Liver (tissue), 9 donors: ENCODE measurements around the gene MICALL1. TPM values are rescaled to one million over a fixed set of nuclear protein-coding genes. Genes with fewer than 3 reads are reported as not detected.

ENCODE experiments used
- DNase-seq: peaks from one replicate; pipeline ENCODE4 v3.0.0-alpha.2; 2017; ENCODE audit warnings: low spot score
- H3K27ac ChIP-seq, 2 donors: one replicate each; pipeline ENCODE4 v1.7.0; 2013; ENCODE audit warnings: inconsistent platforms in 2 of 2, low read length in 2 of 2, control low read depth in 1 of 2, low read depth in 1 of 2, mild to moderate bottlenecking in 1 of 2
- H3K27me3 ChIP-seq, 4 donors: one replicate each; pipeline versions ENCODE4 v1.6.1 to v1.7.0; 2013; ENCODE audit warnings: low read length in 3 of 4, inconsistent platforms in 1 of 4, mild to moderate bottlenecking in 1 of 4, moderate library complexity in 1 of 4; ENCODE audit not compliant: control insufficient read depth in 4 of 4, insufficient read depth in 4 of 4
- H3K36me3 ChIP-seq, 4 donors: one replicate each; pipeline versions ENCODE4 v1.6.1 to v1.7.0; 2013; ENCODE audit warnings: low read length in 3 of 4, mild to moderate bottlenecking in 3 of 4, low read depth in 1 of 4, moderate library complexity in 1 of 4; ENCODE audit not compliant: control insufficient read depth in 4 of 4, insufficient read depth in 3 of 4
- H3K4me1 ChIP-seq, 4 donors: one replicate each; pipeline versions ENCODE4 v1.6.1 to v1.7.0; 2013; ENCODE audit warnings: low read length in 3 of 4, mild to moderate bottlenecking in 3 of 4, moderate library complexity in 1 of 4; ENCODE audit not compliant: control insufficient read depth in 4 of 4, insufficient read depth in 4 of 4
- H3K4me3 ChIP-seq, 3 donors: one replicate each; pipeline versions ENCODE4 v1.6.1 to v1.7.0; 2013; ENCODE audit warnings: low read length in 3 of 3, control low read depth in 1 of 3, low read depth in 1 of 3, mild to moderate bottlenecking in 1 of 3
- H3K9ac ChIP-seq, 2 donors: one replicate each; pipeline ENCODE4 v1.7.0; 2013; ENCODE audit warnings: low read length in 2 of 2, mild to moderate bottlenecking in 2 of 2, moderate library complexity in 2 of 2, control low read depth in 1 of 2, low read depth in 1 of 2
- H3K9me3 ChIP-seq, 4 donors: one replicate each; pipeline versions ENCODE4 v1.6.1 to v1.7.0; 2013; ENCODE audit warnings: low read length in 3 of 4; ENCODE audit not compliant: control insufficient read depth in 4 of 4
- ATF3 ChIP-seq: IDR thresholded peaks from 2 replicates; pipeline ENCODE4 v1.6.1; 2016; ENCODE audit warnings: antibody characterized with exemption
- CTCF ChIP-seq: fragments of 150-350 bp; IDR thresholded peaks from 2 replicates; pipeline ENCODE4 v1.5.1; 2017; ENCODE audit warnings: improper control_type of control experiment, low read depth, low read length; ENCODE audit not compliant: missing input control
- FOXA1 ChIP-seq: IDR thresholded peaks from 2 replicates; pipeline ENCODE4 v1.6.1; 2016; ENCODE audit warnings: antibody characterized with exemption
- GABPA ChIP-seq, 2 donors: IDR thresholded peaks in 1 of 2; conservative IDR thresholded peaks in 1 of 2; 2 replicates each; pipeline ENCODE4 v1.6.1; 2016; ENCODE audit warnings: antibody characterized with exemption in 2 of 2, mild to moderate bottlenecking in 1 of 2, moderate library complexity in 1 of 2
- JUND ChIP-seq, 2 donors: IDR thresholded peaks; 2 replicates each; pipeline ENCODE4 v1.6.1; 2016; ENCODE audit warnings: antibody characterized with exemption in 2 of 2
- MAX ChIP-seq: IDR thresholded peaks from 2 replicates; pipeline ENCODE4 v1.6.1; 2016; ENCODE audit warnings: antibody characterized with exemption
- RAD21 ChIP-seq, 2 donors: IDR thresholded peaks; 2 replicates each; pipeline ENCODE4 v1.6.1; 2016; ENCODE audit warnings: antibody characterized with exemption in 2 of 2, mild to moderate bottlenecking in 2 of 2
- REST ChIP-seq: IDR thresholded peaks from 2 replicates; pipeline ENCODE4 v1.6.1; 2016; ENCODE audit warnings: antibody characterized with exemption, mild to moderate bottlenecking
- RXRA ChIP-seq, 2 donors: IDR thresholded peaks; 2 replicates each; pipeline ENCODE4 v1.6.1; 2017 to 2018; ENCODE audit warnings: antibody characterized with exemption in 2 of 2, mild to moderate bottlenecking in 1 of 2
- SP1 ChIP-seq: IDR thresholded peaks from 2 replicates; pipeline ENCODE4 v1.6.1; 2018; ENCODE audit warnings: antibody characterized with exemption, mild to moderate bottlenecking
- TAF1 ChIP-seq: conservative IDR thresholded peaks from 2 replicates; pipeline ENCODE4 v1.6.1; 2016; ENCODE audit warnings: antibody characterized with exemption, mild to moderate bottlenecking
- YY1 ChIP-seq: IDR thresholded peaks from 2 replicates; pipeline ENCODE4 v1.6.1; 2016; ENCODE audit warnings: antibody characterized with exemption, mild to moderate bottlenecking
- ZBTB33 ChIP-seq: IDR thresholded peaks from 2 replicates; pipeline ENCODE4 v1.6.1; 2016; ENCODE audit warnings: antibody characterized with exemption
- WGBS: extraction: QIAGEN DNeasy Blood & Tissue Kit; methylation state at CpG from one replicate; pipeline ENCODE4 v1.1.7; 2013; 5-methylcytosine and 5-hydroxymethylcytosine counted together
- polyA plus RNA-seq, 2 donors: library from polyadenylated mRNA; stranded (reverse) in 1 of 2; unstranded in 1 of 2; fragments of 200-250 nt in 1 of 2; fragments of >200 nt in 1 of 2; fragmentation: Nextera tagmentation in 1 of 2; extraction: Ambion mirVana in 1 of 2; gene quantifications; one replicate each; pipeline versions ENCODE4 v1.2.1 to v1.2.3, GENCODE V29; 2013 to 2015
- total RNA-seq, 2 donors: library from RNA; depleted of rRNA; stranded (reverse); fragments of >200 nt; gene quantifications; one replicate each; pipeline ENCODE4 v1.2.3, GENCODE V29; 2014
- donor health status: healthy.
- donor health status: healthy.
- donor health status: healthy.
- donor health status: healthy.
- donor health status: healthy.

The MICALL1 gene
- total and polyA plus RNA-seq, 4 donors: 2.0 to 9.3 (median 4.1) TPM

- WGBS: 97% methylated on average over 14 of the region's 14 CpGs
- Histone ChIP-seq H3K27ac (no peak overlapping the region), H3K9me3 (no peaks in the 10 kb centered on the region), H3K4me1 (peaks cover 0 to 8% (median 3%) of the 10 kb centered on the region in 4 donors), H3K36me3 (peaks cover 2 to 37% (median 25%) of the 10 kb centered on the region in 4 donors), H3K4me3 (no peak overlapping the region), H3K9ac (no peak overlapping the region), H3K27me3 (no peaks in the 10 kb centered on the region)
- no peak for TF ChIP-seq RXRA (IDR thresholded peaks at IDR 0.05)
- TF ChIP-seq JUND (IDR thresholded peaks at IDR 0.05): no peak
- no peak for TF ChIP-seq TAF1
- TF ChIP-seq YY1: no peak
- TF ChIP-seq FOXA1: no peak
- TF ChIP-seq REST: no peak
- no peak for TF ChIP-seq ZBTB33
- no peak for TF ChIP-seq ATF3
- TF ChIP-seq MAX: no peak
- TF ChIP-seq CTCF: no peak
- DNase-seq: no peak
Measured at GRCh38 chr22:37967637-37968451, 61.7 kb downstream of the MICALL1 start.

- H3K27me3 ChIP-seq: no peaks in the 10 kb centered on the region
- H3K27ac ChIP-seq: no peak overlapping the region
- H3K4me3 ChIP-seq: no peak overlapping the region
- TF ChIP-seq RAD21 (IDR thresholded peaks at IDR 0.05) (no peak), FOXA1 (no peak), TAF1 (no peak), SP1 (no peak), CTCF (no peak), MAX (no peak), YY1 (no peak), GABPA (IDR thresholded peaks at IDR 0.05 in 1 of 2, conservative IDR thresholded peaks at IDR 0.05 in 1 of 2) (no peak)
- H3K4me1 ChIP-seq: peaks cover 0 to 8% (median 3%) of the 10 kb centered on the region in 4 donors
- no peaks in the 10 kb centered on the region for H3K9me3 ChIP-seq
- peaks cover 2 to 31% (median 22%) of the 10 kb centered on the region in 4 donors for H3K36me3 ChIP-seq
- 96% methylated on average over 5 of the region's 5 CpGs for WGBS
- H3K9ac ChIP-seq: no peak overlapping the region
- no peak for DNase-seq
Measured at GRCh38 chr22:37968452-37969251, 62.6 kb downstream of the MICALL1 start.
